GM19240 (cell line): Measurements from ENCODE around the gene CREB5.

Source experiments
- DNase-seq: peaks from one replicate; pipeline ENCODE4 v3.0.0; 2011; ENCODE audit warnings: low spot score; ENCODE audit not compliant: insufficient read length

Gene CREB5

GRCh38 chr7:28406192-28406591, 6.1 kb upstream of the CREB5 start:
- no peak for DNase-seq

GRCh38 chr7:28407651-28408050, 4.7 kb upstream of the CREB5 start:
- no peak for DNase-seq

- no peak for DNase-seq
Observed at GRCh38 chr7:28408105-28408959, 4.0 kb upstream of the CREB5 start.

- no peak for DNase-seq
Observed at GRCh38 chr7:28408960-28409715, 3.2 kb upstream of the CREB5 start.

GRCh38 chr7:28409716-28410627, 2.3 kb upstream of the CREB5 start:
- DNase-seq: no peak

GRCh38 chr7:28410628-28411531, 1.4 kb upstream of the CREB5 start:
- no peak for DNase-seq

GRCh38 chr7:28413011-28413410, 693 bp downstream of the CREB5 start:
- DNase-seq: no peak

- no peak for DNase-seq
Observed at GRCh38 chr7:28414453-28414852, 2.1 kb downstream of the CREB5 start.

- no peak for DNase-seq
Observed at GRCh38 chr7:28417321-28417940, 5.1 kb downstream of the CREB5 start.

GRCh38 chr7:28418311-28418710, 6.0 kb downstream of the CREB5 start:
- no peak for DNase-seq

- DNase-seq: no peak
Observed at GRCh38 chr7:28418966-28419365, 6.6 kb downstream of the CREB5 start.

GRCh38 chr7:28419716-28420115, 7.4 kb downstream of the CREB5 start:
- DNase-seq: no peak

- no peak for DNase-seq
Observed at GRCh38 chr7:28423112-28423511, 10.8 kb downstream of the CREB5 start.

GRCh38 chr7:28423918-28424514, 11.7 kb downstream of the CREB5 start:
- DNase-seq: no peak

GRCh38 chr7:28425496-28425895, 13.2 kb downstream of the CREB5 start:
- no peak for DNase-seq

GRCh38 chr7:28427236-28427635, 14.9 kb downstream of the CREB5 start:
- DNase-seq: no peak

GRCh38 chr7:28430616-28431015, 18.3 kb downstream of the CREB5 start:
- DNase-seq: no peak

GRCh38 chr7:28432105-28432504, 19.8 kb downstream of the CREB5 start:
- DNase-seq: no peak

GRCh38 chr7:28433039-28433438, 20.7 kb downstream of the CREB5 start:
- DNase-seq: no peak
